DMS 273 treated with DMSO at 0.1 percent for 48 hours (cell line): ENCODE data around the gene DBN1.

Experiments
- DNase-seq: peaks from one replicate; lab custom pipeline; 2025; lab: John Stamatoyannopoulos, UW

The DBN1 gene

DNA sequence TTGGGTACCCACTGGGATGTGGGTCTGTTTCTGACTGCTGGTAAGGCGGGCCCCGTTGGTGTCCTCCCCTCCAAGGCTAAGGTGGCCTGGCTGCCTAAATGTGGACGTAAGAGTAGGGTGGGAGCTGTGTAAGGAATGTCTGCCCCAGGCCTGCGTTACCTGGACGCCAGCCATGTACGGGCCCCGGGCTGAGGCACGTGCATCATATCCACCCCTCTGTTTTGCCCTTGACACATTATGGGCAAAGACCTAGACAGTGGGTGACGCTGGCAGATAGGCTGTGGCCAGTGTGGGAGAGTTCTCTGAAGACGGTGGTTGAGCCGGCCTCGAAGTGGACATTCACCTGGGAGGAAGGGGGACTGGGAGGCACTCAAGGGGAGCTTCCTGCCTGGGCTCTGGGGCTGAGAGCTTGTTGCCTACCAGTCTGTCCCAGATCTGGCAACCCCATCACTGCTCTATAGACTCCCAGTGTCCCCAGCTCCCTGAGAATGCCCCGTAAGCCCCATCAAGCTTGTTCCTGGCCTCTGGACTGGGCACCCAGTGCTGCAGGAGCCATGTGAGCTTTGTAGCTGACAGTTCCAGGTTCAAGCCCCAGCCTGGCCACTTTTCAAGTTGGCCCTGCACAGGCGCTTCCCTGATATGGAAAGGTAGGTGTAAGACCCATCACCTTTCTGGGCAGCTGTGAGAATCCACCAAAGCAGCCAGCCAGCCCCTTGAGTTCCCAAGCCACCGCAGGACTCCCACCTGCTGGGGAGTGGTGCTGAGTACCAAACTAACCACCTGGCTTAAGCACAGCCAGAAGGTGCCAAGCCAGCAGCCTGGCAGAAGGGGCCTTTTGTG, 30.1 kb downstream of the DBN1 start:
- DNase-seq, result no peak

DNA sequence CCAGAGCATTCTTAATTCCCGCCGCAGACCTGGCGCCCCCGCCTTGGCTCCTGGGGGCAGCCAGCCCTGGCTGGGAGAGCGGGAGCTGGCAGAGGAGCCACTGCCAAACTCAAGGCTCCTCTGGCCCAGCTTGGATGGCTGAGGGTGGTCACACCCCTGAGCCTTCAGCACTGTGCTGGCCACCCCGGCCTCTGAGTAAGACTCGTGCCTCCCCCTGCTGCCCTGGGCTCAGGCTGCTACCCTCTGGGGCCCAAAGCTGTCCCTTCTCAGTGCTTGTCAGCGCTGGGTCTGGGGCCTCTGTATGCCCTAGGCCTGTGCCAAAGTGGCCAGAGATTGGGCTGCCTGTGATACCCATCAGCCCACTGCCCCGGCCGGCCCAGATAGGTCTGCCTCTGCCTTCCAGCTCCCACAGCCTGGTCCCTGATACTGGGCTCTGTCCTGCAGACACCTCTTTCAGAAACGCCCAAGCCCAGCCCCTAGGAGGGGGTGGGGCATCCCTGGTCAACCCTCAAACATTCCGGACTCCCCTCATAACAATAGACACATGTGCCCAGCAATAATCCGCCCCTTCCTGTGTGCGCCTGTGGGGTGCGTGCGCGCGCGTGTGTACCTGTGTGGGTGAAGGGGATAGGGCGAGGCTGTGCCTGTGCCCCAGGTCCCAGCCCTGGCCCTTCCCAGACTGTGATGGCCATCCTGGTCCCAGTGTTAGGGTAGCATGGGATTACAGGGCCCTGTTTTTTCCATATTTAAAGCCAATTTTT, 31.2 kb downstream of the DBN1 start:
- no peak for DNase-seq

DNA sequence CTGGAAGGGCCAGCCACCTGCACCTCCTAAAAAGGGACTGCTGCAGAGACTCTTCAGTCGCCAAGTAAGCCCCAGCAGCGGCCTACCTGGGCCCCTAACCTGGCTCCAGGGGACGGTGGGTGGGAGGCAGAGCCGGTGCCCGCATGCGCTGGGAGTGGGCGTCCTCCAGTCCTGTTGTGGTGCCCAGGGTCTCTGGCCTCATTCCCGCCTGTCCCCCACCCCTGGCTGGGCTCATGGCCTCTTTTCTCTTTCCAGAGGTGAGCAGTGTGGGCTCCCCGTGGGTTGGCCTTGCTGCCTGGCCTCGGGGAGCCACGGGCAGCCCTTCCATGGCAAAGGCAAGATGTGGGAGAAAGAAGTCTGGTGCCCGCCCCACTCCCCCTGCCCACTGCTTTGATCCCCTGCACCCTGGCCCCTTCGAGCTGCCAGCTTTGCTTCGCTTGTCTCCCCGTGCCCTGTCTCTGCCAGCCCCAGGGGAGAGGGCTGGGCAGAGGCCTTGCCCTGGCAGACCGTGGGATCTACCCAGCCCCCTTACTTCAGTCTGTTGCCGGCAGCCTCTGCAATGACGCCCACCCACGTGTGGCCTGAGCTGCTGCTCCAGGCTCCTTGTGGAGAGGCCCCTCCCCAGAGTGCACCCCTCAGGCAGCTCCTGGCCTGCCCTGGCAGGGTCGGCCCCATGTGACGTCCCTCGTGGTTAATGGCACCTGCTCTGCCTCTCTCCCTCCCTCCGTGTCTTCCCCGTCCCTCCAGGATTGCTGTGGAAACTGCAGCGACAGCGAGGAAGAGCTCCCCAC, 32.2 kb downstream of the DBN1 start:
- no peak for DNase-seq

DNA sequence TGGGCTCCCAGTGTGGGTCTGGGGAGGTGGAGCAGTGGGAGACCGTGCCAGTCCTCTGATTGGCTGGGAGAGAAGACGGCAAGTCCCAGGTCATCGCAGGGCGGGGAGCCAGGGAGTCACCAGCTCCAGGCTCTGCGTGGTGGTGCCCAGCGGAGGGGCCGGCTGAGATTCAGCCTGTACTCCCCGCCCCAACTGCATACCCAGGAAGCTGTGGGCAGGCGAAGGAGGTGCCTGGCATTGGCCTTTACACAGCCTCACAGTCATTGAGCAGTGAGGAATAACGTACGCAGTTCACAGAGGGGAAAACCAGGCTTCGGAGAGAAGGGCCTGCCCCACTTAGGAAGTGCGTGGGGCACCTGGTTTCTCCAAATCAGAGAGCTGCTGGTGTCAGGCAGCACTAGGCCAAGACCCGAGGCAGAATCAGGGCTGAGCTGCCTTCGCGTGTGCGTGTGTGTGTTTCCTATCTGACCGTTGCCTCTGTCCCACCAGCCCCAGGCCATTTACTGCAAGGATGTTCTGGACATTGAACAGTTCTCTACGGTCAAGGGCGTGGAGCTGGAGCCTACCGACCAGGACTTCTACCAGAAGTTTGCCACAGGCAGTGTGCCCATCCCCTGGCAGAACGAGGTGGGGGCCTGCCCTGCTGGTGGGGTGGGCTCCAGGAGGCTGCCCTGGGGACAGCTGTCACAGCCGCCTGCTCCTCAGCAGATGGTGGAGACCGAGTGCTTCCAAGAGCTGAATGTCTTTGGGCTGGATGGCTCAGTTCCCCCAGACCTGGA, 33.0 kb downstream of the DBN1 start:
- DNase-seq, result no peak

DNA sequence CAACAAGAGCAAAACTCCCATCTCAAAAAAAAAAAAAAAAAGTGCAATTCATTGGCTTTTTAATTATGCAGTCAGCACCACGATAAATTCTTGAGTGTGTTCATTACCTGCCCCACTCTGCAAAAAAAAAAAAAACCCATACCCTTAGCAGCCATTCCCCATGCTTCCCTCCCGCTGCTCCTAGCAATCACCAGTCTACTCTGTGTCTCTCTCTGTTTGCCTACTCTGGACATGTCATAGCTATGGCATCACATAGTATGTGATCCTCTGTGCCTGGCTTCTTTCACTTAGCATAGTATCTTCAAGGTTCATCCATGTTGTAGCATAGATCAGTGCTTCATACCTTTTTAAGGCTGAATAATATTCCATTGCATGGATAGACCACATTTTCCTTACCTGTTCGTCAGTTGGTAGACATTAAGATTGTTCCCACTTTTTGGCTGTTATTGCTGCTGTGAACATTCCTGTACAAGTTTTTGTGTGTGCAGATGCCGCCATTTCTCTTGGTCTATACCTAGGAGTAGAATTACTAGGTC, 33.8 kb downstream of the DBN1 start:
- DNase-seq, result no peak

DNA sequence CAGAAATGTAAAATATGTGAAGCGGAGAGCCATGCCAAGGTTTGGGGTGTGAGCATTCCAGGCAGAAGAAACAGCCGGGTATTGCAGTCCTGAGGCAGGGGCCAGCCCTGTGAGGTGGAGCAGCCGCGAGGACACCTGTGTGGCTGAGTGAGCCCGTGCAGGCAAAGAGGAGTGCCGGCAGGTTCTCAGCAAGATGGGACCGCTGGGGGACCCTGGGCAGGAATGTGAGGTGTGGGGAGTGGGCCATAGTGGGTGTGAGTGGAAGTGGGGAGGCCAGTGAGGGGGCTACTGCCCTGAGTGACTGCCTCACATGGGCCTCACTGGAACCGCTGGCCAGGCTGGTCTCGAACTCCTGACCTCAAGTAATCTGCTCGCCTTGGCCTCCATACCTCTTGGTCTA, 35.0 kb downstream of the DBN1 start:
- no peak for DNase-seq

DNA sequence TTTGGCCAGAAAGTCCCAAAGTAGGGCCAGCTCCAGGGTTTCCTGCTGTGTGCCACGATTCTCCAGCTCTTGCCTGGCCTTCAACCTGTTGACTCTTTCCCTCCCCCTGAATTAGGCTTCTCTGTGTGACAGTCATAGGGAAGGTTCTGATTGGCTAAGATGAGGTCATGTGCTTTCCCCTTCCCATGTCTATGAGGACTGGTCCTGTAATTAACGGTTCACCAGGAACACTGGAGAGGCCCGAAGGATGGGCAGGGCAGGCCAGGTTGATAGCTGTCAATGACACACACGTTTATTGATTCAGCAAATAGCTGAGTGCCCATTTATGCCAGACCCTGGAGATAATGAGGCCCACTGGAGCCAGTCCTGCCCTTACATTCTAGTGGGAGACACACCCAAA, 35.8 kb downstream of the DBN1 start:
- no peak for DNase-seq

DNA sequence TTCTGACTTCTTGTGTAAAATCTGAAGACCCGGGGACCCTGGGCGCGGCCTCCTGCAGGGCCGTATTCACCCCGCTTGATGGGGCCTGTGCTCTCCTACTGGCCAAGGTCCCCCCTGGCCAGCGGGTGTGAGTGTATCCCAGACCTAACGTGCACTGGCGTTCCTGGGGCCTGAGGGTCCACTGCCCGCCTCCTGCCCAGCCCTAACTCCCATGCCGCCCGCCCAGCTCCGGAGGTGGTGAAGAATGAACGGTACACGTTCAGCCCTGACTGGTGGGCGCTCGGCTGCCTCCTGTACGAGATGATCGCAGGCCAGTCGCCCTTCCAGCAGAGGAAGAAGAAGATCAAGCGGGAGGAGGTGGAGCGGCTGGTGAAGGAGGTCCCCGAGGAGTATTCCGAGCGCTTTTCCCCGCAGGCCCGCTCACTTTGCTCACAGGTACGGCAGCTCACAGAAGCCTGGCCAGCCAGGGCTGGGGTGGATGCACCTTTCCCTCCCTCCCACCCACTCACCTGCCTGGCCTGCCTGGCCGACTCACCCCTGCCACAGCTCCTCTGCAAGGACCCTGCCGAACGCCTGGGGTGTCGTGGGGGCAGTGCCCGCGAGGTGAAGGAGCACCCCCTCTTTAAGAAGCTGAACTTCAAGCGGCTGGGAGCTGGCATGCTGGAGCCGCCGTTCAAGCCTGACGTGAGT, 37.4 kb downstream of the DBN1 start:
- no peak for DNase-seq

DNA sequence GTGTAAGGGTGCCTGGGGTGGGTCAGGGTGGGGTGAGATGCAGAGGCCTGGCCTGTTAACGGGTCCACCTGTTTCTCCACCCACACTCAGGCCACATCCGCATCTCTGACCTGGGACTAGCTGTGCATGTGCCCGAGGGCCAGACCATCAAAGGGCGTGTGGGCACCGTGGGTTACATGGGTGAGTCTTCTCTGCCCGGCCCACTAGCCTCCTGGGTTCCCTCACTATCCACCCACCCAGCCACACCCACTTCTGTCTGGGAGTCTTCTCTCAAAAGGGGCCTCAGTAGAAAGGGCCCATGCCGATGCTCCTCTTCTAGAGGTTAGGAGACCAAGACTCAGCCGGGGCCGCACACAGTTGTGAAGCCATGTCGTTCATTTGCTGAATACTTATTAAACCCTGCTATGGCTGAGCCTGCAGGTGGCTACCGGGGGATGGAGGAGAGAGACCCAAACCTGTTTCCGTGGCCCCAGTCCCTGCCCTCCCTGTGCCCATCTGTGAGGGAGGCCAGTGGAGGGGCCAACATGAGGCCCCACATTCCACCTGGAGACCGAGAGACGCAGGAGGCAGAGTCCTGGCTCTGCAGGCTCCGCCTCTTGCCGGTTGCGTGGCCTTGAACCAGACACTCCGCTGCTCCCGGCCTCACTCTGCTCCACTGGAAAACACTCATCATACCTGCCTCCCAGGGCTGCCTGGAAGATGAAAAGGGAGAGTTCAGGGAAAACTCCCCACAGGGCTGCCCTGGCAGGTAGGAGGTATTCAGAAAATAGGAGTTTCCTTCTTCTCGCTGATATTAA, 38.3 kb downstream of the DBN1 start:
- DNase-seq, result no peak

DNA sequence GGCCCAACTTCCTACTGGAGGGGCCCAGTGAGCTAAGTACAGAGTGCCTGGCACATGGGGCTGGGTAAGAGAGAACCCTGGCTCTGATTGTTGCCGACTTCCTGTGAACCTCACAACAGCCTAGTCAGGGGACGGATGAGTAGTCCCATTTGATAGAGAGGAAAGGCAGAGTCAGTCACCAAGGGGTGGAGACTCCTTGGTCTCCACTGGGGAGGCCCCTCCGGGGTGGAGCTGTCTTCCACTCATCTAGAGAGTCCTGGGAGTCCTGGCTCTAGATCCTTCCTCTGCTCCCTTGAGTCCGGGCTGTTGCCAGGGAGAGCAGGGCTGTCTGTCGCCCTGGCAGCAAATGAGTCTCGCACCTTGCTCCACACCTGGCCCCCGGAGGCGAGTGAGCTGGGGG, 39.0 kb downstream of the DBN1 start:
- no peak for DNase-seq

DNA sequence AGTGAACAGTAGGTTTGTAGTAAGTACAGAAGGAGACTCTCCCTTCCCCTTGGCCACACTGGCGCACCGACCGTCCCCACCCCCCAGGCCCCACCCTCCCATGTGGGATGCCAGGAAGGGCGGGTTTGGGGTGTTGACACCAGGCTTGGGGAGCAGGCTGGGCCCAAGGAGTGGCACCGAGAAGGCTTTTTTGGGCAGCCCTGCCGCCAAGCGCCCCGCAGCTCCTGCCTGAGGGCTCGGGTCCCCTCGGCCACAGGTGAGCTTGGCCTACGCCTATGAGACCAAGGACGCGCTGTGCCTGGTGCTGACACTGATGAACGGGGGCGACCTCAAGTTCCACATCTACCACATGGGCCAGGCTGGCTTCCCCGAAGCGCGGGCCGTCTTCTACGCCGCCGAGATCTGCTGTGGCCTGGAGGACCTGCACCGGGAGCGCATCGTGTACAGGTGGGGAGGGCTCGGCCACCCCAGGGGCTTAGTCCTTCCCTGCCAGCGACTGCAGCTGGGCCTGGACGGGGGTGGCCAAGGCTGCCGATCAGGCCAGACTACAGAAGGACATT, 39.7 kb downstream of the DBN1 start:
- no peak for DNase-seq

DNA sequence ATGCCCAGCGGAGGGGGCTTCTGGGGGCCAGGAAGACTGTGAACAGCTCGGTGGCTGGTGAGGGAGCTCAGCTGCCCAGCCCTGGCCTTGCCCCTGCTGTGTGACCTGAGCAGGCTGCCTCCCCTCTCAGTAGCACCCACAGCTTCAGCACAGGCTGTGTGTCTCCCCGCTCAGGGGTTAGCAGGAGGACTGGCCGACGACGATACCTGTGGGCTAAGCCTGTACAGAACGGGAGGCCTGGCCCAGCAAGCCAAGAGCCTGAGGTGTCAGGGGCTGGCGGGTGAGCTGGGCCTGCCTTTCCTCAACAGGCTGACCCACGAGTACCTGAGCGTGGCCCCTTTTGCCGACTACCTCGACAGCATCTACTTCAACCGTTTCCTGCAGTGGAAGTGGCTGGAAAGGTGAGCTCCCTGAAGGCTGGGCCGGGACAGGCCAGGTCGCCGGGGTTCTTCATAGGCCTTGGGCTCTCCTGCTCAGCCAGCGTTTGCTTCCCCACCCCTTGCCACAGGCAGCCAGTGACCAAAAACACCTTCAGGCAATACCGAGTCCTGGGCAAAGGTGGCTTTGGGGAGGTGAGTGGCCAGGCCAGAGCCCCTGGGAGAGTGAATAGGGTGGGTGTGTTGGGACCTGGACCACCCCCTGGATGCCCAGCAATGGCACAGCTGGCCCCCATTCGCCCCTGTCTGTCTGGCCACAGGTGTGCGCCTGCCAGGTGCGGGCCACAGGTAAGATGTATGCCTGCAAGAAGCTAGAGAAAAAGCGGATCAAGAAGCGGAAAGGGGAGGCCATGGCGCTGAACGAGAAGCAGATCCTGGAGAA, 40.4 kb downstream of the DBN1 start:
- no peak for DNase-seq

DNA sequence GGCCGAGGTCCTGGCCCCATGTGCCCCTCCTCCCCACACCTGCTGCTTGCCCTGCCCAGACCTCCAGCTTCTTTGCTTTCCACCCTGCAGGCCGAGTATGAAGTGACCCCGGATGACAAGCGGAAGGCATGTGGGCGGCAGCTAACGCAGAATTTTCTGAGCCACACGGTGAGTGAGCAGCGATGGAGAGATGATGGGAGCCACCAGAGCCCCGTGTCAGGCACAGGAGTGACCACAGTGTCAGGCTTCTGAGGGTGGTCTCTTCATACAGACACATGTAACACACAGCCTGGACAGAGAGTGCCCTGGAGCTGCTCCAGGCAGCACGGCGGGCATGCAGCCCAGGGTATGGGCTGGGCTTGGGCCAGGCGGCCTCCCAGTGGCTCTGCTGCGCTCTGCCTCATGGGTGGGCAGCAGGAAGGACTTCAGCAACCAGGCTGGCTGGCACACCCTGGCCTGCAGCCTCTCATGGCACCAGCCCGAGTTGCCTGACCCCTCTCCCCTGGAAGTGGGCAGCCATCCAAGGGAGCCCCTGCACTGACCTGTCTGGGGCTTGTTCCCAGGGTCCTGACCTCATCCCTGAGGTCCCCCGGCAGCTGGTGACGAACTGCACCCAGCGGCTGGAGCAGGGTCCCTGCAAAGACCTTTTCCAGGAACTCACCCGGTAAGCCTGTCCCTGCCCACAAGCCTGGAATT, 41.1 kb downstream of the DBN1 start:
- no peak for DNase-seq

DNA sequence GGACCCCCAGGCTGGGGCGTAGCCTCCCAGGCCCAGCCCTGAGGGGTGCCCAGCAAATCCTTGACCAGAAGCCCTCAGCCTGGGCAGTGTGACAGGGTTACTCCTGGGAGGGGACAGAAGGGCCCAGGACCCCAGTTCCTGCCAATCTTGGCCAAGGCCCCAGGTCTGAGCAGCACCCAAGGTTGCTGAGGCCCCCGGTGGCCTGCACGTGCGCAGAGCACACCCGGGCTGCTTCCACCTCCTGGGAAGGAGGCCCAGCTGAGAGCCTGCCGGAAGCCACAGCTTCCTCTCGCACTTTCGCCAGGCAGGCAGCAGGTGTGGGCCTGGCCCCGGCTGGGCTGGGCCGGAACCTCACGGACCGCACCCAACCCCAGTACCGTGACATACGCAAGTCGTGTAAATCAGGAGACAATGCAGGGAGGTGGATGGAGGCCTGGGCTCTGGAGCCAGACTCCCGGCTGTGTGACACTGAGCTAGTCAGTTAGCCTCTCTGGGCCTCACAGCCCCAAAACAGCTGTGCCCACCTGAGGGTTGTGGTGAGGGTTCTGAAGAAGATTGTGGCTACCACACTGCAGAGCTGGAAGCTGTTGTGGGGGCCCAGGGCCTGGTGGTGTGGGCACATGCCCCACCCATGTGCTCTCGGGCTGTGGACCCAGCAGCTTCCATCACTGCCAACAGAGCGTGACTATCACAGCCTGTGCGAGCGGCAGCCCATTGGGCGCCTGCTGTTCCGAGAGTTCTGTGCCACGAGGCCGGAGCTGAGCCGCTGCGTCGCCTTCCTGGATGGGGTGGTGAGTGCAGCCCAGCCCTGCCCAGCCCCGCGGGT, 41.9 kb downstream of the DBN1 start:
- DNase-seq, result no peak

DNA sequence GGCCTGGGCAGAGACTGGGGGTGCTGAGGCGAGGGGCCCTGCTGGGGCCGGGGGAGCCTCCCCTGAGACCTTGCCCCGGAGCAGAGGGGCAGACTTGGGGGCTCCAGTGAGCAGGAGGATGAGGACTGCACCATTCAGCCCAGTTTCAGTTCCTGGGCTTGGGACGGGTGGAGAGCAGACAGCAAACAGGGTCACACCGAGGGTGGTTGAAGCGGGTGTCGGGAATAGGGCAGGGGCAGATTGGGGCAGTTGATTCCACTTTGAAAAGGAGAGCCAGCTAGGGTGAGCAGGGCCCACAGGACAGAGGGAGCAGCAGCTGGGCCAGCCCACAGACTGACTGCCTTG, 42.5 kb downstream of the DBN1 start:
- no peak for DNase-seq

DNA sequence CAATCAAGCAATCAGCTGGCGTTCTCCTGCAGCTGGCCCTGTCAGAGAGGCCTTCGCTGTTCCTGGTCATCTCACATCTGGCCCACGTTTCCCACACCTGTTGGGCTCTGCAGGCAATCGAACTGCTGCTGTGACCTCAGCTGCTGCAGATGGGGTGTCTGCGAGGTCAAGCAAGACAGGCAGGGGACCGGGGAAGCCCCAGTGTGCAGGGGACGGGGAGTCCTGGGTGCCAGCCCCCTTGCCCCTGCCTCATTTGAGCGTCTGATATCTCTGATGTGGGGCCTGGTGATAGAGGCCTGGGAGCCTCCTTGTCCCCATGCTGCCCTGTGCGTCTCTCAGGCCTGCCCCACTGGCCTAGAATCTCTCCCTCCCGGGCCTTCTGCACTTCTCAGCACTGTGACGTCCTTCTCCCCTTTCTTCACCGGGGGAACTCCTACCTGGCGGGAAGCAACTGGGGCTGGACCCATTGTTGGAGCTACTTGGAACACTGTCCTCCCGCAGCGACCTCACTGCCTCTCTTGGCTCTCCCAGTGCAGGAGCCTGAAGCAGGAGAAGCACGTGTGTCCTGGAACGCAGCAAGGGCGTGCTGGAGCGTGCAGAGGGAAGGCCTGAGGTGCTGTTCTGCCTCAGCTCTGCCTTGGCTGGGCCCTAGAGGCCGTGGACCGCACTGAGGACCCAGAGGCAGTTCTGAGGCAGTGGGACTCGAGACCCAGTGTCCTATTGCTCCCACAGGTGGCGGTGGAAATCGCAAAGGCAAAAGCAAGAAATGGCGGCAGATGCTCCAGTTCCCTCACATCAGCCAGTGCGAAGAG, 43.1 kb downstream of the DBN1 start:
- no peak for DNase-seq
